Mesenchymal stem cell (in vitro differentiated cells and primary cell): ENCODE data around the gene HIVEP1.

Source experiments
- DNase-seq: peaks from one replicate; pipeline ENCODE4 v3.0.0-alpha.2; 2013
- H2AFZ ChIP-seq: one replicate; pipeline ENCODE4 v1.6.1; 2013; ENCODE audit warnings: low read depth, mild to moderate bottlenecking, control low read depth, inconsistent platforms, low read length, moderate library complexity
- H2AK5ac ChIP-seq: 2 replicates; pipeline ENCODE4 v1.6.1; 2013; ENCODE audit warnings: low read length, moderate library complexity, mild to moderate bottlenecking, inconsistent platforms; ENCODE audit not compliant: severe bottlenecking
- H2BK120ac ChIP-seq: one replicate; pipeline ENCODE4 v1.6.1; 2013; ENCODE audit warnings: low read depth, mild to moderate bottlenecking, inconsistent platforms, low read length, moderate library complexity
- H2BK12ac ChIP-seq, 2 experiments: one replicate each; pipeline ENCODE4 v1.6.1; 2013; ENCODE audit warnings: inconsistent platforms in 2 of 2, low read length in 2 of 2, mild to moderate bottlenecking in 2 of 2, moderate library complexity in 2 of 2, control low read depth in 1 of 2
- H2BK15ac ChIP-seq: one replicate; pipeline ENCODE4 v1.6.1; 2013; ENCODE audit warnings: mild to moderate bottlenecking, low read depth, inconsistent platforms; ENCODE audit not compliant: poor library complexity, severe bottlenecking
- H2BK5ac ChIP-seq: 2 replicates; pipeline ENCODE4 v1.6.1; 2013; ENCODE audit warnings: low read depth, mild to moderate bottlenecking, low read length, control low read depth, inconsistent platforms; ENCODE audit not compliant: poor library complexity, severe bottlenecking
- H3K14ac ChIP-seq, 2 experiments: one replicate each; pipeline ENCODE4 v1.6.1; 2013; ENCODE audit warnings: inconsistent platforms in 2 of 2, low read length in 2 of 2, control low read depth in 1 of 2, mild to moderate bottlenecking in 1 of 2, moderate library complexity in 1 of 2
- H3K18ac ChIP-seq, 2 experiments: one replicate each; pipeline ENCODE4 v1.6.1; 2013; ENCODE audit warnings: inconsistent platforms in 2 of 2, low read length in 2 of 2, control low read depth in 1 of 2, low read depth in 1 of 2, mild to moderate bottlenecking in 1 of 2
- H3K23ac ChIP-seq, 2 experiments: one replicate each; pipeline ENCODE4 v1.6.1; 2013; ENCODE audit warnings: inconsistent platforms in 2 of 2, low read length in 2 of 2, mild to moderate bottlenecking in 2 of 2, moderate library complexity in 2 of 2, control low read depth in 1 of 2
- H3K27ac ChIP-seq: 2 replicates; pipeline ENCODE4 v1.5.1; 2013; ENCODE audit warnings: mild to moderate bottlenecking, moderate library complexity, low read length, control low read depth, inconsistent platforms; ENCODE audit not compliant: poor library complexity, severe bottlenecking
- H3K27me3 ChIP-seq, 2 experiments: 2 replicates each; pipeline versions ENCODE4 v1.6.1 to v1.7.0; 2013; ENCODE audit warnings: low read length in 2 of 2, mild to moderate bottlenecking in 2 of 2, moderate library complexity in 2 of 2, control low read depth in 1 of 2, inconsistent platforms in 1 of 2; ENCODE audit not compliant: control insufficient read depth in 1 of 2, insufficient read depth in 1 of 2
- H3K36me3 ChIP-seq, 2 experiments: 2 replicates each; pipeline versions ENCODE4 v1.6.1 to v1.7.0; 2013; ENCODE audit warnings: low read length in 2 of 2, control low read depth in 1 of 2, inconsistent platforms in 1 of 2, low read depth in 1 of 2, mild to moderate bottlenecking in 1 of 2; ENCODE audit not compliant: insufficient read depth in 2 of 2, control insufficient read depth in 1 of 2
- H3K4ac ChIP-seq, 2 experiments: one replicate each; pipeline ENCODE4 v1.6.1; 2013; ENCODE audit warnings: inconsistent platforms in 2 of 2, low read length in 2 of 2, mild to moderate bottlenecking in 2 of 2, moderate library complexity in 2 of 2, control low read depth in 1 of 2, low read depth in 1 of 2
- H3K4me1 ChIP-seq: 2 replicates; pipeline ENCODE4 v1.6.1; 2013; ENCODE audit warnings: low read depth, low read length, control low read depth; ENCODE audit not compliant: control insufficient read depth, insufficient read depth
- H3K4me2 ChIP-seq: 2 replicates; pipeline ENCODE4 v1.6.1; 2013; ENCODE audit warnings: low read length, mild to moderate bottlenecking, inconsistent platforms; ENCODE audit not compliant: poor library complexity, severe bottlenecking
- H3K4me3 ChIP-seq, 2 experiments: 2 replicates each; pipeline versions ENCODE4 v1.5.1 to v1.7.0; 2013; ENCODE audit warnings: low read length in 2 of 2, mild to moderate bottlenecking in 2 of 2, control low read depth in 1 of 2, low read depth in 1 of 2; ENCODE audit not compliant: insufficient read depth in 1 of 2
- H3K79me1 ChIP-seq: replicated peaks from 2 replicates; pipeline ENCODE4 v1.6.1; 2013; ENCODE audit warnings: mild to moderate bottlenecking, control low read depth, low read length, inconsistent platforms; ENCODE audit not compliant: poor library complexity, severe bottlenecking
- H3K9ac ChIP-seq: 2 replicates; pipeline ENCODE4 v1.7.0; 2013; ENCODE audit warnings: mild to moderate bottlenecking, low read length, moderate library complexity
- H3K9me3 ChIP-seq: 2 replicates; pipeline ENCODE4 v1.7.0; 2013; ENCODE audit warnings: mild to moderate bottlenecking, low read length; ENCODE audit not compliant: control insufficient read depth
- H4K8ac ChIP-seq: one replicate; pipeline ENCODE4 v1.6.1; 2013; ENCODE audit warnings: inconsistent platforms, mild to moderate bottlenecking, low read length, moderate library complexity
- H4K91ac ChIP-seq: one replicate; pipeline ENCODE4 v1.6.1; 2013; ENCODE audit warnings: mild to moderate bottlenecking, low read length, inconsistent platforms
- WGBS: methylation state at CpG from one replicate; pipeline ENCODE4 v1.1.7; 2013; ENCODE audit warnings: mixed read lengths; 5-methylcytosine and 5-hydroxymethylcytosine counted together

Gene HIVEP1

DNA sequence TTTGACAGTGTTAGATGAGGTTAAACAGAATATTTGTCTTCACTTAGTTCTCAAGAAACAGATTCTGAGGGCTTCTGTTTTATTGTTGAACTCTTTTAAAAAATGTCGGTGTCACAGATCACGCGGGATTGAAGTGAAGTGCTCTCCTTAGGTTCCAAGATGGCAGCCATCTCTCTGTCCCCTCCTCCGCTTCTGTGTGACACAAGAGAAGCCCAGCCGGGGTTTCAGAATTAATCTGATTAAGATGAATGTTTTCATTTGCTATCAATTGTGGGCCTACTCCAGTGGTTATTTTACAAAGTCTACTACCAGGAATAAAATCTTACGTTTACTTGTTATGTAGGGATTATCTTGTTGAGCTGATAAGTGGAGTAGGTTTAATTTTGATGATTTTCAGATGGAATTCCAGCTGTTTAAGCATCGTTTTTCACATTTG lies 10.9 kb downstream of the HIVEP1 start:
- Histone ChIP-seq H2BK5ac (no peak overlapping the region), H3K23ac (no peak overlapping the region), H2AFZ (no peak overlapping the region), H3K14ac (no peak overlapping the region), H2BK120ac (no peak overlapping the region), H3K4ac (no peak overlapping the region), H3K27me3 (no peaks in the 10 kb centered on the region), H2AK5ac (no peak overlapping the region), H4K8ac (no peak overlapping the region), H3K36me3 (peaks cover 19 to 46% of the 10 kb centered on the region in 2 experiments), H2BK15ac (no peak overlapping the region), H3K27ac (no peak overlapping the region), H3K9me3 (no peaks in the 10 kb centered on the region), H4K91ac (no peak overlapping the region), H3K4me1 (peaks cover 7% of the 10 kb centered on the region), H3K79me1 (peaks cover 15% of the 10 kb centered on the region), H3K4me3 (no peak overlapping the region), H2BK12ac (no peak overlapping the region), H3K18ac (peak overlapping the region in 1 of 2 experiments; percentile 54), H3K4me2 (no peak overlapping the region), H3K9ac (no peak overlapping the region)
- DNase-seq = peak; percentile 28
- 89% methylated on average over 6 of the region's 7 CpGs for WGBS

GRCh38 chr6:12024216-12024615 lies 12.1 kb downstream of the HIVEP1 start:
- H3K23ac ChIP-seq = no peak overlapping the region
- no peak overlapping the region for H2BK5ac ChIP-seq
- no peak for DNase-seq
- H3K27ac ChIP-seq = no peak overlapping the region
- H4K91ac ChIP-seq = no peak overlapping the region
- 80% methylated on average over 1 of the region's 2 CpGs for WGBS
- H2BK15ac ChIP-seq = no peak overlapping the region
- H3K18ac ChIP-seq = no peak overlapping the region
- no peaks in the 10 kb centered on the region for H3K27me3 ChIP-seq
- H2BK12ac ChIP-seq = no peak overlapping the region
- no peak overlapping the region for H3K14ac ChIP-seq
- no peak overlapping the region for H3K4me2 ChIP-seq
- H3K4me1 ChIP-seq = peaks cover 7% of the 10 kb centered on the region
- no peak overlapping the region for H2AFZ ChIP-seq
- no peak overlapping the region for H2BK120ac ChIP-seq
- no peak overlapping the region for H3K4ac ChIP-seq
- no peak overlapping the region for H4K8ac ChIP-seq
- peaks cover 3% of the 10 kb centered on the region for H3K9me3 ChIP-seq
- peaks cover 17 to 46% of the 10 kb centered on the region in 2 experiments for H3K36me3 ChIP-seq
- no peak overlapping the region for H3K9ac ChIP-seq
- H2AK5ac ChIP-seq = no peak overlapping the region
- H3K4me3 ChIP-seq = no peak overlapping the region
- H3K79me1 ChIP-seq = peaks cover 9% of the 10 kb centered on the region

DNA sequence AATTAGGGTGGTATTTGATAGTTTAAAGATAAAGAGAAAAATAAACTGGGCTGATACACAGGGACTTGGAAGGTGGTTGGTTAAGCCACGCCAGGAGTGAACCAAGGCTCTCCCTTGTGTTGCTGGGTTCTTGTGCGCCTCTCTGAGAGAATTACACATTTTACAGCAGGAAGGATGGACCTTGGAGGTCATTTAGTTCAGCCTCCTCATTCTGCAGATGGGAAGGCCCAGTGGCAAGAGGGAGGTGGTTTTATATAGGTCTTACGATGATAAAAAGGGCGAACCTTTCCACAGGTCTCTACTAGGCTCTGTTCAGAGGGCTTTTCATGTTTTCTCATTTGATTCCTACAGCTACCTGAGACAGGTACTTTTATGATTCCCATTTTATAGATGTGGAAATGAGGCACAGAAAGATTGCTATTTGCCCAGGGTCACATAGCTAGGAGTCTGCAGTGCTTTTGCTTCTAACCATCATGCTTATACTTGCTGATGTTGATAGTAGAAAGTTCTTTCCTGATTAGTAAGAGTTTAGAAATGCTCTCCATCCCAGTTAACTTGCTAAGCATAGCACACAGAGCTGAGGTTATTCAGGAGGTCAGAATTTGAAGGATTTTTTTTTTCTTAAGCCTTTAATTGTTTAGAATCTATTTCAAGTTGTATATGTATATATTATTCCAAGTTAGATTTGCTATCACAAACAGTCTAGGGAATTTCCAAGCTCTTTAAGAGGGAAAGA lies 12.8 kb downstream of the HIVEP1 start:
- no peak overlapping the region for H2BK5ac ChIP-seq
- no peak overlapping the region for H3K14ac ChIP-seq
- no peak overlapping the region for H3K4me3 ChIP-seq
- DNase-seq = peak; percentile 86
- no peak overlapping the region for H4K91ac ChIP-seq
- no peak overlapping the region for H2BK12ac ChIP-seq
- no peak overlapping the region for H2BK120ac ChIP-seq
- peaks cover 8% of the 10 kb centered on the region for H3K9me3 ChIP-seq
- no peak overlapping the region for H4K8ac ChIP-seq
- peaks cover 7% of the 10 kb centered on the region for H3K4me1 ChIP-seq
- no peak overlapping the region for H2AK5ac ChIP-seq
- peaks cover 17 to 46% of the 10 kb centered on the region in 2 experiments for H3K36me3 ChIP-seq
- H3K18ac ChIP-seq = peak overlapping the region in 1 of 2 experiments; percentile 25
- H3K79me1 ChIP-seq = peaks cover 9% of the 10 kb centered on the region
- no peak overlapping the region for H3K4me2 ChIP-seq
- H2AFZ ChIP-seq = no peak overlapping the region
- H3K27ac ChIP-seq = peak overlapping the region; percentile 1
- H3K9ac ChIP-seq = no peak overlapping the region
- 88% methylated on average over 3 of the region's 4 CpGs for WGBS
- H3K4ac ChIP-seq = no peak overlapping the region
- no peak overlapping the region for H2BK15ac ChIP-seq
- H3K23ac ChIP-seq = no peak overlapping the region
- H3K27me3 ChIP-seq = no peaks in the 10 kb centered on the region

DNA sequence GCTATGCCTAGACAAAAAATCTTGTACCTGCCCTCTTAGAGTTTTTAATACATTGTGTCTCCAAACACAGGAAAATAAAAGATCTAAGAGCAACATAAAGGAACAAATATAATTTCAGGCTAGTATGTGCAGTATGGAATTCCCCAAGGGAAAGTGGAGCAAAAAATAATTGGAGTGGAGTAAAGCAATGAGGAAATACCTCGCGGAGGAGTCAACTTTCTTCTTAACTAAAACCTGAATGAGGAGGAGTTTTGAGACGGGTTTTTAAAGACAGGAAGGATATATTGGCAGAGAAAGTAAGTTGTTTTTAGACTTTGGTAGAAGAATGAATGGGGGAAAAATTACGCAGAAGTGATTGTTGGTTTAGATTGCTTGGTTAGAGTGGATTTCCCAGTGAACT lies 14.0 kb downstream of the HIVEP1 start:
- Histone ChIP-seq H2AFZ (no peak overlapping the region), H2BK15ac (no peak overlapping the region), H3K4ac (no peak overlapping the region), H3K79me1 (peaks cover 5% of the 10 kb centered on the region), H3K9ac (no peak overlapping the region), H3K36me3 (peaks cover 11 to 44% of the 10 kb centered on the region in 2 experiments), H3K27ac (no peak overlapping the region), H2BK120ac (no peak overlapping the region), H4K91ac (no peak overlapping the region), H2AK5ac (no peak overlapping the region), H3K18ac (no peak overlapping the region), H3K9me3 (peaks cover 16% of the 10 kb centered on the region), H3K4me2 (no peak overlapping the region), H3K27me3 (no peaks in the 10 kb centered on the region), H4K8ac (no peak overlapping the region), H3K4me1 (peaks cover 4% of the 10 kb centered on the region), H2BK12ac (no peak overlapping the region), H3K4me3 (no peak overlapping the region), H3K23ac (no peak overlapping the region), H2BK5ac (no peak overlapping the region), H3K14ac (no peak overlapping the region)
- 91% methylated on average over 4 of the region's 4 CpGs for WGBS
- no peak for DNase-seq
